HepG2 (cell line): ENCODE results near the gene BPI. TPM values are rescaled to one million over a fixed set of nuclear protein-coding genes. Genes with fewer than 3 reads are reported as not detected.

Source experiments
- FOXO1 ChIP-seq: sonication (generic); formaldehyde crosslinking; IDR thresholded peaks from 2 replicates; pipeline ENCODE4 v1.4.0; 2020; ENCODE audit warnings: missing genetic modification reagents
- HDAC6 ChIP-seq: fragments of 200-600 bp; sonication (generic); IDR thresholded peaks from 2 replicates; pipeline ENCODE4 v1.7.0; 2017; ENCODE audit warnings: mild to moderate bottlenecking, antibody characterized with exemption, low read length, low read depth
- KDM1A ChIP-seq: IDR thresholded peaks from 2 replicates; pipeline ENCODE4 v1.6.1; 2016; ENCODE audit warnings: missing compliant biosample characterization
- MBNL3 ChIP-seq: fragments of 250-450 bp; sonication (Bioruptor Pico); conservative IDR thresholded peaks from 2 replicates; pipeline ENCODE4 v1.8.0; 2022; ENCODE audit warnings: mild to moderate bottlenecking, inconsistent platforms
- MED1 ChIP-seq: sonication (generic); formaldehyde crosslinking; IDR thresholded peaks from 2 replicates; pipeline ENCODE4 v1.4.0; 2020; ENCODE audit warnings: missing genetic modification reagents
- ZNF354B ChIP-seq: sonication (generic); formaldehyde crosslinking; IDR thresholded peaks from 2 replicates; pipeline ENCODE4 v1.8.0; 2022; ENCODE audit warnings: mild to moderate bottlenecking, missing genetic modification reagents
- ZNF674 ChIP-seq: sonication (generic); formaldehyde crosslinking; IDR thresholded peaks from 2 replicates; pipeline ENCODE4 v1.5.0; 2020; ENCODE audit warnings: low read depth, mild to moderate bottlenecking, missing genetic modification reagents
- ZNF768 ChIP-seq: sonication (generic); formaldehyde crosslinking; IDR thresholded peaks from 2 replicates; pipeline ENCODE4 v1.4.0; 2020; ENCODE audit warnings: missing genetic modification reagents
- ZNF775 ChIP-seq: sonication (generic); formaldehyde crosslinking; IDR thresholded peaks from 2 replicates; pipeline ENCODE4 v1.4.0; 2020; ENCODE audit warnings: missing genetic modification reagents, mild to moderate bottlenecking, moderate library complexity, borderline replicate concordance
- polyA plus RNA-seq, 8 experiments: library from polyadenylated mRNA; depleted of rRNA in 3 of 8; stranded (reverse) in 7 of 8; unstranded in 1 of 8; fragments of >200 nt; fragmentation: Illumina TruSeq in 4 of 8; extraction: Trizol in 4 of 8; gene quantifications; 2 replicates each; pipeline versions ENCODE4 v1.2.1 to v1.2.3, GENCODE V29; 2011 to 2016; ENCODE audit warnings: low read depth in 4 of 8, missing spikeins in 1 of 8, mixed read lengths in 1 of 8; ENCODE audit not compliant: insufficient read depth in 1 of 8
- total RNA-seq, 5 experiments: library from RNA; depleted of rRNA; stranded (reverse); fragments of >200 nt; fragmentation: Illumina TruSeq; extraction: Trizol; gene quantifications; 2 replicates each; pipeline ENCODE4 v1.2.3, GENCODE V29; 2016; ENCODE audit warnings: low read depth in 1 of 5
- TF ChIP-seq, protein P1 (sequence below): sonication (generic); formaldehyde crosslinking; IDR thresholded peaks from 2 replicates; pipeline ENCODE4 v1.5.0; 2020; ENCODE audit warnings: mild to moderate bottlenecking, missing genetic modification reagents
- TF ChIP-seq, protein P2 (sequence below): sonication (generic); formaldehyde crosslinking; IDR thresholded peaks from 2 replicates; pipeline ENCODE4 v1.9.0; 2021; ENCODE audit warnings: missing genetic modification reagents, mild to moderate bottlenecking, borderline replicate concordance
- TF ChIP-seq, protein P3 (sequence below): sonication (generic); formaldehyde crosslinking; IDR thresholded peaks from 2 replicates; pipeline ENCODE4 v1.8.0; 2022; ENCODE audit warnings: mild to moderate bottlenecking, missing genetic modification reagents, moderate library complexity
- TF ChIP-seq, protein P4 (sequence below): sonication (generic); formaldehyde crosslinking; IDR thresholded peaks from 2 replicates; pipeline ENCODE4 v1.8.0; 2022; ENCODE audit warnings: low read depth, missing genetic modification reagents
- TF ChIP-seq, protein P5 (sequence below): IDR thresholded peaks from 2 replicates; pipeline ENCODE4 v1.6.1; 2016; ENCODE audit warnings: mild to moderate bottlenecking

BPI gene
- total and polyA plus RNA-seq, 2 of the 13 experiments (the other 11 are each of a cell fraction or from before 2014, with no cell fraction given): not detected

DNA sequence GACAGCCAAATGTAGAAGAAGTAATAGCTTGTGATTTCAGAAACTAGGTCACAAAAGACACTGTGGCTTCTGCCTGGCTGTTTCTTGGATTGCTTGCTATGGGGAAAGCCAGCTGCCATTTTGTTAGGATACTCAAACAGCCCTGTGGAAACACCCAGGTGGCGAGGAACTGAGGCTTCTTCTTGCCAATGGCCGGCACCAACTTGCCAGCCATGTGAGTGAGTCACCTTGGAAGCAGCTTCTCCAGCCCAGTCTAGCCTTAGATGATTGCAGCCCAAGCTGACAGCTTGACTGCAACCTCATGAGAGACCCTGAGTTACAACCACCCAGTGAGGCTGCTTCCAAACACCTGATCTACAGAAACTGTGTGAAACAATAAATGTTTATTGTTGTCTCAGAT lies 31.6 kb upstream of the BPI start (continued):
- TF ChIP-seq, protein P1, sequence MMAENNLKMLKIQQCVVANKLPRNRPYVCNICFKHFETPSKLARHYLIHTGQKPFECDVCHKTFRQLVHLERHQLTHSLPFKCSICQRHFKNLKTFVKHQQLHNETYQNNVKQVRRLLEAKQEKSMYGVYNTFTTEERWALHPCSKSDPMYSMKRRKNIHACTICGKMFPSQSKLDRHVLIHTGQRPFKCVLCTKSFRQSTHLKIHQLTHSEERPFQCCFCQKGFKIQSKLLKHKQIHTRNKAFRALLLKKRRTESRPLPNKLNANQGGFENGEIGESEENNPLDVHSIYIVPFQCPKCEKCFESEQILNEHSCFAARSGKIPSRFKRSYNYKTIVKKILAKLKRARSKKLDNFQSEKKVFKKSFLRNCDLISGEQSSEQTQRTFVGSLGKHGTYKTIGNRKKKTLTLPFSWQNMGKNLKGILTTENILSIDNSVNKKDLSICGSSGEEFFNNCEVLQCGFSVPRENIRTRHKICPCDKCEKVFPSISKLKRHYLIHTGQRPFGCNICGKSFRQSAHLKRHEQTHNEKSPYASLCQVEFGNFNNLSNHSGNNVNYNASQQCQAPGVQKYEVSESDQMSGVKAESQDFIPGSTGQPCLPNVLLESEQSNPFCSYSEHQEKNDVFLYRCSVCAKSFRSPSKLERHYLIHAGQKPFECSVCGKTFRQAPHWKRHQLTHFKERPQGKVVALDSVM (CRISPR knock-in tag): no peak
- no peak for TF ChIP-seq KDM1A
- no peak for TF ChIP-seq ZNF354B (CRISPR knock-in tag)
- TF ChIP-seq, protein P2, sequence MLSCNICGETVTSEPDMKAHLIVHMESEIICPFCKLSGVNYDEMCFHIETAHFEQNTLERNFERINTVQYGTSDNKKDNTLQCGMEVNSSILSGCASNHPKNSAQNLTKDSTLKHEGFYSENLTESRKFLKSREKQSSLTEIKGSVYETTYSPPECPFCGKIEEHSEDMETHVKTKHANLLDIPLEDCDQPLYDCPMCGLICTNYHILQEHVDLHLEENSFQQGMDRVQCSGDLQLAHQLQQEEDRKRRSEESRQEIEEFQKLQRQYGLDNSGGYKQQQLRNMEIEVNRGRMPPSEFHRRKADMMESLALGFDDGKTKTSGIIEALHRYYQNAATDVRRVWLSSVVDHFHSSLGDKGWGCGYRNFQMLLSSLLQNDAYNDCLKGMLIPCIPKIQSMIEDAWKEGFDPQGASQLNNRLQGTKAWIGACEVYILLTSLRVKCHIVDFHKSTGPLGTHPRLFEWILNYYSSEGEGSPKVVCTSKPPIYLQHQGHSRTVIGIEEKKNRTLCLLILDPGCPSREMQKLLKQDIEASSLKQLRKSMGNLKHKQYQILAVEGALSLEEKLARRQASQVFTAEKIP (CRISPR knock-in tag): no peak
- TF ChIP-seq MED1 (CRISPR knock-in tag): no peak
- TF ChIP-seq, protein P3, sequence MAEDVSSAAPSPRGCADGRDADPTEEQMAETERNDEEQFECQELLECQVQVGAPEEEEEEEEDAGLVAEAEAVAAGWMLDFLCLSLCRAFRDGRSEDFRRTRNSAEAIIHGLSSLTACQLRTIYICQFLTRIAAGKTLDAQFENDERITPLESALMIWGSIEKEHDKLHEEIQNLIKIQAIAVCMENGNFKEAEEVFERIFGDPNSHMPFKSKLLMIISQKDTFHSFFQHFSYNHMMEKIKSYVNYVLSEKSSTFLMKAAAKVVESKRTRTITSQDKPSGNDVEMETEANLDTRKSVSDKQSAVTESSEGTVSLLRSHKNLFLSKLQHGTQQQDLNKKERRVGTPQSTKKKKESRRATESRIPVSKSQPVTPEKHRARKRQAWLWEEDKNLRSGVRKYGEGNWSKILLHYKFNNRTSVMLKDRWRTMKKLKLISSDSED (CRISPR knock-in tag): no peak
- TF ChIP-seq FOXO1 (CRISPR knock-in tag): no peak
- TF ChIP-seq, protein P4, sequence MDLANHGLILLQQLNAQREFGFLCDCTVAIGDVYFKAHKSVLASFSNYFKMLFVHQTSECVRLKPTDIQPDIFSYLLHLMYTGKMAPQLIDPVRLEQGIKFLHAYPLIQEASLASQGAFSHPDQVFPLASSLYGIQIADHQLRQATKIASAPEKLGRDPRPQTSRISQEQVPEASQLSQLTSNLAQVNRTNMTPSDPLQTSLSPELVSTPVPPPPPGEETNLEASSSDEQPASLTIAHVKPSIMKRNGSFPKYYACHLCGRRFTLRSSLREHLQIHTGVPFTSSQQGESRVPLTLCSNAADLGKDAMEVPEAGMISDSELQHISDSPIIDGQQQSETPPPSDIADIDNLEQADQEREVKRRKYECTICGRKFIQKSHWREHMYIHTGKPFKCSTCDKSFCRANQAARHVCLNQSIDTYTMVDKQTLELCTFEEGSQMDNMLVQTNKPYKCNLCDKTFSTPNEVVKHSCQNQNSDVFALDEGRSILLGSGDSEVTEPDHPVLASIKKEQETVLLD: no peak
- TF ChIP-seq ZNF775: no peak
- TF ChIP-seq, protein P5, sequence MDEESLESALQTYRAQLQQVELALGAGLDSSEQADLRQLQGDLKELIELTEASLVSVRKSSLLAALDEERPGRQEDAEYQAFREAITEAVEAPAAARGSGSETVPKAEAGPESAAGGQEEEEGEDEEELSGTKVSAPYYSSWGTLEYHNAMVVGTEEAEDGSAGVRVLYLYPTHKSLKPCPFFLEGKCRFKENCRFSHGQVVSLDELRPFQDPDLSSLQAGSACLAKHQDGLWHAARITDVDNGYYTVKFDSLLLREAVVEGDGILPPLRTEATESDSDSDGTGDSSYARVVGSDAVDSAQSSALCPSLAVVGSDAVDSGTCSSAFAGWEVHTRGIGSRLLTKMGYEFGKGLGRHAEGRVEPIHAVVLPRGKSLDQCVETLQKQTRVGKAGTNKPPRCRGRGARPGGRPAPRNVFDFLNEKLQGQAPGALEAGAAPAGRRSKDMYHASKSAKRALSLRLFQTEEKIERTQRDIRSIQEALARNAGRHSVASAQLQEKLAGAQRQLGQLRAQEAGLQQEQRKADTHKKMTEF (CRISPR knock-in tag): no peak
- TF ChIP-seq ZNF768 (CRISPR knock-in tag): no peak
- TF ChIP-seq ZNF674 (CRISPR knock-in tag): no peak
- TF ChIP-seq HDAC6: no peak
- no peak for TF ChIP-seq MBNL3
